ENCODE data around the gene PCDHGA6.
"Not testable (repeated sequence)": the region's sequence is repeated elsewhere in the genome, so short reads cannot be mapped to it uniquely, and the experiment has no call there.

Gene PCDHGA6

GRCh38 chr5:141373673-141374317 is at the start of gene PCDHGA6:
Gene PCDHGA6 (plus strand): TSS chr5:141373891. CDS start chr5:141374084, 193 bp downstream.
- no peak for DNase-seq (ENCODE audit: low read depth)

- peak; percentile 55 for DNase-seq (ENCODE audit: low read depth)
Observed at GRCh38 chr5:141326088-141326854, 47.4 kb upstream of the PCDHGA6 start.

GRCh38 chr5:141328231-141328630 is 45.5 kb upstream of the PCDHGA6 start:
- no peak for DNase-seq (ENCODE audit: low read depth)

- DNase-seq (ENCODE audit: low read depth): no peak
Observed at GRCh38 chr5:141330299-141331080, 43.2 kb upstream of the PCDHGA6 start, which contains the start of gene PCDHGA1. Gene PCDHGA1 (plus strand): TSS chr5:141330514.

GRCh38 chr5:141332571-141332970 is 41.1 kb upstream of the PCDHGA6 start:
- not testable (repeated sequence) for DNase-seq (ENCODE audit: low read depth)

- DNase-seq (ENCODE audit: low read depth): no peak
Observed at GRCh38 chr5:141338538-141339306, 35.0 kb upstream of the PCDHGA6 start, which contains the start of gene PCDHGA2. Gene PCDHGA2 (plus strand): TSS chr5:141338760.

GRCh38 chr5:141340781-141341354 is 32.8 kb upstream of the PCDHGA6 start:
- DNase-seq (ENCODE audit: low read depth): not testable (repeated sequence)

GRCh38 chr5:141342773-141343172 is 30.9 kb upstream of the PCDHGA6 start:
- DNase-seq (ENCODE audit: low read depth): no peak

GRCh38 chr5:141343242-141343952 is 30.3 kb upstream of the PCDHGA6 start, which contains the start of gene PCDHGA3:
Gene PCDHGA3 (plus strand): TSS chr5:141343829. CDS start chr5:141344034, 205 bp downstream.
- no peak for DNase-seq (ENCODE audit: low read depth)

GRCh38 chr5:141343953-141344463 is 29.7 kb upstream of the PCDHGA6 start:
- DNase-seq (ENCODE audit: low read depth): no peak

- DNase-seq (ENCODE audit: low read depth): no peak
Observed at GRCh38 chr5:141345327-141345726, 28.4 kb upstream of the PCDHGA6 start.

GRCh38 chr5:141346017-141346416 is 27.7 kb upstream of the PCDHGA6 start:
- not testable (repeated sequence) for DNase-seq (ENCODE audit: low read depth)

- peak; percentile 16 for DNase-seq (ENCODE audit: low read depth)
Observed at GRCh38 chr5:141349917-141350619, 23.6 kb upstream of the PCDHGA6 start, which contains the start of gene PCDHGB1. Gene PCDHGB1 (plus strand): TSS chr5:141350099. CDS start chr5:141350261, 162 bp downstream.

- DNase-seq (ENCODE audit: low read depth): no peak
Observed at GRCh38 chr5:141351591-141351990, 22.1 kb upstream of the PCDHGA6 start.

- DNase-seq (ENCODE audit: low read depth): no peak
Observed at GRCh38 chr5:141354900-141355469, 18.7 kb upstream of the PCDHGA6 start, which contains the start of gene PCDHGA4. Gene PCDHGA4 (plus strand): TSS chr5:141355021. CDS start chr5:141355108, 87 bp downstream.

GRCh38 chr5:141355641-141356040 is 18.1 kb upstream of the PCDHGA6 start:
- no peak for DNase-seq (ENCODE audit: low read depth)

GRCh38 chr5:141356133-141356532 is 17.6 kb upstream of the PCDHGA6 start:
- no peak for DNase-seq (ENCODE audit: low read depth)

- no peak for DNase-seq (ENCODE audit: low read depth)
Observed at GRCh38 chr5:141356950-141357349, 16.7 kb upstream of the PCDHGA6 start.
